IPS DF 19.7 (cell line): Measurements from ENCODE around the gene WDR88.
"Not testable (repeated sequence)": the region's sequence is repeated elsewhere in the genome, so short reads cannot be mapped to it uniquely, and the experiment has no call there.

Source experiments
- DNase-seq: peaks from one replicate; pipeline ENCODE4 v3.0.0-alpha.2; 2013; ENCODE audit warnings: low read depth, low spot score

Gene WDR88

GRCh38 chr19:33210266-33210940 lies 78.5 kb downstream of the WDR88 start:
- DNase-seq: no peak

DNA sequence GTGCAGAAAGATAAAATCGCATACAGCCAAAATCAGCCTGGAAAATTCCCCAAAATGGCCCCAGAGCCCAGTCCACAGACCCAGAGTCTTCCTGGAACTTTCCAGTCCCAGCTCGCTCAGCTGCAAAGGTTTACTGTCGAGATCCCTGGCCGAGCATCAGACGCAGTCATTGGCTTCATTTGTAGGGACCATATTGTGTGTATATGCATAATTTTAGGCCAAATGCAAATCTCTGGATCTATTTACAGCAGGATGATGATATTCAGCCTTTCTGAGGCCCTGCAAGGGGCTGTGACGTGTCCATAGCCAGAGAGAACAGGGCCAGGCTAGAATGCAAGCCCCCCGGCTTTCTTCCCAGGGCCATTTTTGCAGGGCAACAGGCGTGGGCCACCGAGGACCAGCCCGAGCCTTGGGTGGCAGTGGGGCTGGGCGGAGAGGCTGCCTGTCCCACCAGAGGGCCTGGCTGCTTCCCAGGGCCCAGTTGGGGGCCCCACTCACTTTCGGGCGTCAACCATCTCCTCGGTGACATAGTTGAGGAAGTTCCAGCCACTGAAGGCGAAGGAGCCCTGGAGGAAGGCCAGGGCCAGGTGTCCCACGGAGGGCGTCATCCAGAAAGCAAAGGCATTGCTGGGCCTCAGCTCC lies 80.0 kb downstream of the WDR88 start:
- no peak for DNase-seq

- DNase-seq: no peak
Measured at GRCh38 chr19:33212436-33213172, 80.7 kb downstream of the WDR88 start.

DNA sequence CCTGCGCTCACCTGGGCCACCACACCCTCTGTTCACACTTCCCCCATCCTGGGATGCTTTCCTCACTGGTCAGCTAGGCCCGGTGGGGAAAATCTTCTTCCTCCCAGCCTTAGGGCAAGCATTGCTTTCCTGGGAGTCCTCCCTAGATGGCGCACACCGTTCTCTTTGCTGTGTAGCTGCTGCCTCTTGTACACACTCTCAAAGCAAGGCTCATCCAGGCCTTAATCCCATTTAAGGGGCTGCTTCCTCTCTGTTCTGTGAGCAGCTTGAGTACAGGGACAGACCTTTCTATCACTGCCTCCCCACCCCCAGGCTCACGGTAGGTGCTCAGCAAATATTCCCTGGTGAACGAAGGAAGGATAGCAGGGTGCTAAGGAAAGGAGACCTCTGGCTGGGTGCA lies 82.7 kb downstream of the WDR88 start:
- no peak for DNase-seq

DNA sequence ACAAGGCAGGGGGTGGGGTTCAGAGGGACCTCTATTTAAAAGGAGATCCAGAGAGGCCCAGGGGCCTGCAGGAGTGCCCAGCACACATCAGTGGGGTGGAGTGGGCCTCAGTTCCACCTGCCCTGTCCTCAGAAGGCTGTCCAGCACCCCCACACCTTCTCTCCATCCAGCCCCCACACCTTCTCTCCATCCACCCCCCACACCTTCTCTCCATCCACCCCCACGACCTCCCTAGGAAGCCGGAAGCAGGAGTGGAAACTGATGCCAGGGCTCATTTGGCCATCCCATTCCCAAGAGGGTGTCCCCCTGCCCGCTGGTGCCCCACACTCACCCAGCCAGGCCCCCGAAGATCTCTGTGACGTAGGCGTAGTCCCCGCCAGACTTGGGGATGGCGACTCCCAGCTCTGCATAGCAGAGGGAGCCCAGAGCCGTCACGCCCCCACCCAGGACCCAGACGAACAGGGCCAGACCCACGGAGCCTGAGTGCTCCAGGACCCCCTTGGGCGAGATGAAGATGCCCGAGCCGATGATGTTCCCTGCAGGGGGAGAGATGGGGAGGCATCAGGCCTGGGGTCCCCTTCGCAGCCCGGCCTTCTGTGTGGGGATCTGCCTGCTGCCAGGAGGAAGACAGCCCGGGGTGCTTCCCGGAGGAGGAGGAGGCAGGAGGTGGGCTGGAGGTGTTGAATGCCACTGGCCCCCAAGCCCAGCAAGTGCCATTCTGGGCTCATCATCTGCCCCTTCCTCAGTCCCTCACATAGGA lies 83.7 kb downstream of the WDR88 start:
- DNase-seq: no peak

GRCh38 chr19:33216198-33216830 lies 84.4 kb downstream of the WDR88 start:
- DNase-seq: no peak

DNA sequence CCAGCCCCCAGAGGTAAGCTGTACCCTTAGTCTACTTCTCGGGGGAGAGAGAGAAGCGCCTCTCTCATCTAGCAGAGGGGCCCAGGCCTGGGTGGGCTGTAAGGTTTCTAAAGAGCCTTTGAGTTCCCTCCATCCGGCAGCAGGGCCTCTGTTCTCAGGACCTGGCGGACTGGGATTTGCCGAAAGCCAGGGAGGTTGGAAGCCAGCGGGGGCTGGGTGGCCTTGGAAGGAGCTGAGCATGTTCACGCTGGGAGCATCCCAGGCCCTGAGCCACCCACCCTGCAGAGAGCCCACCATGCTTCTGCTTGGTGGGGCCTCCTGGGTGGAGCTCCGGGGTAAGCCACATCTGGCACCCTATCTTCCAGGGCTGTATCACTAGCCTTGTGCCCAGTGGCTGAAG lies 86.0 kb downstream of the WDR88 start:
- no peak for DNase-seq

DNA sequence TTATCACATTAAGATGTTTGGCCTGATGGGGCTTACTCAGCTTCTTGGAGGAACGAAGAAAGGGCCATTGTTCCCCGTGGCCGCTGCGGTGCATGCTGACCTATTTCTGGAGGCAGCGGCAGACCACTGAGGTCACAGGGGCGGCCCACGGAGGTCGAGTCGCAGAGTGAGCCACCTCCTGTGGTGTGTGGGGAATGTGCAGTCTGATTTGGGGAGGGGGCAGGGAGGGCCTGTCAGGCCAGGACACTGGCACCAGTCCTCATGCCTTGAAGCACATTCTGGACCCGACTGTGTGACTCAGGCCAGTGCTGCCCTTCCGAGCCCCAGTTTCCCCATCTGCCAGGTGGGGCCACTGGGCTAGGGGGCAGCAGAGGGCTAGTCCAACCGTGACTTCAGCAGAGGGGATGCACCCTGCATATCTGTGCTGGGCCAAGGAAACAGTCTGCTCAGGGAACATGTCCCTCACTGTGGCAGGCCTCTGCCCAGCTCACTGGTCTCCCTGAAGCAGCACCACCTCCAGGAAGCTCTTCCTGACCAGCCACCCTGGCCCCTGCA lies 87.4 kb downstream of the WDR88 start:
- DNase-seq: no peak

DNA sequence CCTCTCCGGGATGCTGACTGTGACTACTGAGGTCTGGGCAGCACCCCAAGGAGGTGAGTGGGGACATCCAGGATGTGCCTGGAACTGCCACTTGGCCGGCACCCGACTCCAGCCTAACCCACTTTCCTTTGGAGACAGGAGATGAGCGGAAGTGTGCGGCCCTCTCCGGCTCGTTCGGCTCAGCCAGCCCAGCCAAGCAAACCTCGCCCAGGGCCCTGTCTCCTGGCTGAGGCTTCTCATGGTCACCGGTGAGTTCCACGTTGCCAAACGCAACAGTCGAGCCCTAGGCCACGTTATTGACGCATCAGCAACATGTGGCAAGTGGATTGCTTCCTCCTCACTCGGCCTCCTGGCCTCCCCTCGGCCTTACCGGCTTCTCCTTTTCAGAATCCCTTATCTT lies 88.2 kb downstream of the WDR88 start:
- no peak for DNase-seq

DNA sequence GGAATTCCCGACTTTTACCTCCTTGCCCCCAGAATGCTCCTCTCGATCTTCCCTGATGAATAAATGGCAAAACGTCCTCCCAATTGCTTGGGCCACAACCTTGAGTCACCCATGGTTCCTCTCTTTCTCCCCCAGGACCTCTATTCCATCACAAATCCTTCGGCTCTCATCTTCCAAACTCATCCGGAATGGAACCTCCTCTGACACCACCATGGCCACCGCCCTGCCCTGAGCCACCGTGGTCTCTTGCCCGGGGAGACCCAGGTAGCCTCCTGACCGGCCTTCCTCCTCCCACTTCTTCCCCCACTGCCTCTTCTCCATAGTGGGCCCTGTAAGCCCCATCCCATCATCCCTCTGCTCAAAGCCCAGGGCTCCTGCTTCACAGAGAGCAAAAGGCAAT lies 88.8 kb downstream of the WDR88 start:
- no peak for DNase-seq

DNA sequence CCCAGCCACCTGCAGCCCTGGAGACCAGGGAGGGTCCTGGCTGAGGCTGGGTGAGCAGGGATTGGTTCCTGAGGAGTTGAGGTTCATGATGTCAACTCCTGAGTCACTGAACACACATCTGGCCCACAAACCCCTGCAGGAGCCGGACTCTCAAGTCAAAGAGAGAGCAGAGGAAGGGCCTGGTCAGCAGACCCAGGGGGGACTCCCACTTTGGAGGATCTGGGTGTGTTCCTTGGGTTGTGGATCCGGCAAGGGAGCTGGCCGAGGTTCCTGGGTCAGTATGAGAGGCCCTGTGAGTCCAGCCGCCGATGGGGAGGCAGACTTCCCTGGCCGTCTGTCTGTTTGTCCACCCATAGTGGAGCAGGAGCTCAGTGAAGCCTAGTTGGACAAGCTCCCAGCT lies 89.7 kb downstream of the WDR88 start:
- no peak for DNase-seq

DNA sequence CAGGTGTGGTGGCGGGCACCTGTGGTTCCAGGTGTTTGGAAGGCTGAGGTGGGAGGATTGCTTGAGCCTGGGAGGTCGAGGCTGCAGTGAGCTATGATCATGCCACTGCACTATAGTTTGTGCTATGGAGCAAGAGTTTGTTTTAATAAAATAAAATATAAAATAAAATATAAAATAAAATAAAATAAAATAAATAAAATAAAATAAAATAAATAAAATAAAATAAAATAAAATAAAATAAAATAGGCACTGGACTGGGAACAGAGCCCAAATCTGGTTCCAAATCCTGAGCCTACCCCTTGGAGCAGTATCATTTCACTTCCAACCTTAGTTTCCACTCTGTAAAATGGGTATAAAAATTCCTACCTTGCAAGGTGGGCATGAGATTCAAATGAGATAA lies 90.3 kb downstream of the WDR88 start:
- DNase-seq: not testable (repeated sequence)

DNA sequence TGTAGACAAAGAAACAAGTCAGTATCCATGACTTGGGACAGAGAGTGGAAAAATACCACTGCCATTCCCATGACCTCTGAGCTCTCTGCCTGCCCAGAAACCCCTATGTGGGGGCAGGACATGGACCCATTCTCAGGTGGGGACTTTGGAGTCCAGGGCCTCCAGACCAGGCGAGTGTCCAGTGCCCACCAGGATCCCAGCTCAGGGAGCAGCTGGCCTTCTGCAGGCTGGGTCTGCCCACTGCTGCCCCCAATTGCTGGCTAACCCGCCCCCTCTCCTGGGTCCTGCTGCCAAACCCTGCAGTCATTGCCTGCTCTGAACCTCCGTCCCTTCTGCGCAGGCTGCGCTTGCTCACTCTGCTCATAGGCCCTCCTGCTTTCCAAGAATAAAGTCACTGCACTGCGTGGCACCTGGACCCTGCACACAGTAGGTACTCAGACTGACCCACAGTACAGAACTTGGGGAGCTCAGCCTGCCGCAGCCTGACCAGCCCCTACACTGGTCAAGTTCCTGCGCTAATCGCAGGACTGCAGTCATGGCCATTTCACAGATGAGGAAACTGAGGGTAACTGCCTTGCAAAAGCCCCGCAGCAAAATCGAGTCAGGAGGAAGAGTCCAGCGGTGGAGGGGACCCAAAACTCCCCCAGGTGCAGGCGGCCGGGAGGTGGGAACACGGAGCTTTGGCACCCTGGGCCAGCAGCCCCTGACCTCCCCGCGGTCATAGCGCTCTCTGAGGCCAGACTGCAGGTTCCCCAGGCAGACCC lies 93.0 kb downstream of the WDR88 start:
- no peak for DNase-seq
